Hematopoietic multipotent progenitor cell treated with erythropoietin and hydrocortisone succinate and interleukin-3 and kit ligand, for 17 days (in vitro differentiated cells): ENCODE measurements around the gene DTNB.

Experiments used
- DNase-seq: peaks from one replicate; pipeline ENCODE4 v3.0.0-alpha.2; 2015; ENCODE audit warnings: low spot score

The DTNB gene

GRCh38 chr2:25369439-25369838 lies 303.9 kb downstream of the DTNB start:
- peak; percentile 35 for DNase-seq

GRCh38 chr2:25368660-25369059 lies 304.7 kb downstream of the DTNB start:
- no peak for DNase-seq

GRCh38 chr2:25367296-25367695 lies 306.1 kb downstream of the DTNB start:
- DNase-seq = no peak

- no peak for DNase-seq
These were observed 306.7 kb downstream of the DTNB start for GRCh38 chr2:25366629-25367028.

- DNase-seq = no peak
These were observed 308.1 kb downstream of the DTNB start for GRCh38 chr2:25365241-25365640.

- DNase-seq = no peak
These were observed 309.6 kb downstream of the DTNB start for GRCh38 chr2:25363733-25364132.

GRCh38 chr2:25362434-25363145 lies 310.8 kb downstream of the DTNB start:
- no peak for DNase-seq

GRCh38 chr2:25362049-25362433 lies 311.3 kb downstream of the DTNB start:
- peak; percentile 94 for DNase-seq

GRCh38 chr2:25361261-25362048 lies 311.9 kb downstream of the DTNB start:
- no peak for DNase-seq

- DNase-seq = no peak
These were observed 314.5 kb downstream of the DTNB start for GRCh38 chr2:25358836-25359235.

- no peak for DNase-seq
These were observed 315.0 kb downstream of the DTNB start for GRCh38 chr2:25358249-25358815.

- DNase-seq = no peak
These were observed 317.3 kb downstream of the DTNB start for GRCh38 chr2:25356088-25356487.

GRCh38 chr2:25355270-25355669 lies 318.1 kb downstream of the DTNB start:
- DNase-seq = no peak

- DNase-seq = no peak
These were observed 319.3 kb downstream of the DTNB start for GRCh38 chr2:25354116-25354515.

- no peak for DNase-seq
These were observed 324.0 kb downstream of the DTNB start for GRCh38 chr2:25349397-25349796.

- no peak for DNase-seq
These were observed 325.5 kb downstream of the DTNB start for GRCh38 chr2:25347846-25348245.

- DNase-seq = no peak
These were observed 326.1 kb downstream of the DTNB start for GRCh38 chr2:25347205-25347815.

- no peak for DNase-seq
These were observed 330.1 kb downstream of the DTNB start for GRCh38 chr2:25343187-25343825.

GRCh38 chr2:25342372-25343186 lies 330.8 kb downstream of the DTNB start:
- peak; percentile 15 for DNase-seq

- DNase-seq = no peak
These were observed 331.5 kb downstream of the DTNB start, which contains the start of gene DNMT3A for GRCh38 chr2:25341753-25342371. Gene DNMT3A (minus strand): TSS chr2:25341925. CDS start chr2:25313984, 27,941 bp downstream.
